ENCODE results near the gene PPP1R9A.

Gene PPP1R9A

DNA sequence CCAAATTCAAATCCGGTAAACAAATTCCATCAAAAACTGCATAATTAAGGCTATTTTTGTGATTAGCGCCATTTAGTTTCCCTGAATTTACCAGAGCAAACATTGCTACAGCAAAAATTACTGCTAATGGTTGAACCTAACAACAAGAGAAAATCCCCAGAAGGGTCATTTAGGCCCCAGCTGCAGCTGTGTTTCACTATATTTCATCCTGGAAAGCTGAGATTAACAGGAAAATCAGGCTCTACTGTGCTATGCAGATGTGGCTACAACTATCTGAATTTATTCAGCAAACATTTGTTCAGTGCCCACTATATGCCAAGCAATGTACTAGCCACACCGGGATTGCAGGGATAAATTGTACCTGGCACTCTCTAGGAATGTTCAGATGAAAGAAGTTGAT lies 312.9 kb downstream of the PPP1R9A start:
- intact Hi-C loops (cut with DNase I; ENCODE audit: low total_unique reads): no loop called here
- no peaks in the 10 kb centered on the region for H3K36me3 ChIP-seq
- no peak for TF ChIP-seq CTCF (IDR thresholded peaks at IDR 0.05)
- no peak overlapping the region for H3K27ac ChIP-seq
- no peaks in the 10 kb centered on the region for H3K4me1 ChIP-seq
- no peak overlapping the region for H3K4me3 ChIP-seq
- no peak for DNase-seq
- H3K9me3 ChIP-seq: no peaks in the 10 kb centered on the region
- H3K27me3 ChIP-seq: no peaks in the 10 kb centered on the region

GRCh38 chr7:95225301-95225700 lies 317.9 kb downstream of the PPP1R9A start:
- Histone ChIP-seq H3K9me3 (no peaks in the 10 kb centered on the region), H3K27me3 (no peaks in the 10 kb centered on the region), H3K36me3 (peaks cover 0 to 8% (median 0%) of the 10 kb centered on the region in 3 donors), H3K27ac (no peak overlapping the region), H3K4me1 (no peaks in the 10 kb centered on the region), H3K4me3 (no peak overlapping the region)
- intact Hi-C loops (cut with DNase I; ENCODE audit: low total_unique reads): no loop called here
- DNase-seq: no peak
- no peak for TF ChIP-seq CTCF (IDR thresholded peaks at IDR 0.05)

GRCh38 chr7:95229301-95229700 lies 321.9 kb downstream of the PPP1R9A start:
- DNase-seq: no peak
- Histone ChIP-seq H3K4me1 (no peaks in the 10 kb centered on the region), H3K36me3 (peaks cover 0 to 8% (median 0%) of the 10 kb centered on the region in 3 donors), H3K27ac (no peak overlapping the region), H3K27me3 (no peaks in the 10 kb centered on the region), H3K9me3 (no peaks in the 10 kb centered on the region), H3K4me3 (no peak overlapping the region)
- no peak for TF ChIP-seq CTCF (IDR thresholded peaks at IDR 0.05)
- intact Hi-C loops (cut with DNase I; ENCODE audit: low total_unique reads): no loop called here

GRCh38 chr7:95238252-95238943 lies 331.0 kb downstream of the PPP1R9A start:
- peak overlapping the region in 1 of 2 donors; percentile 17 for H3K4me3 ChIP-seq
- no peak for TF ChIP-seq CTCF (IDR thresholded peaks at IDR 0.05)
- no peaks in the 10 kb centered on the region for H3K27me3 ChIP-seq
- intact Hi-C loops (cut with DNase I; ENCODE audit: low total_unique reads): no loop called here
- no peaks in the 10 kb centered on the region for H3K36me3 ChIP-seq
- H3K4me1 ChIP-seq: no peaks in the 10 kb centered on the region
- H3K27ac ChIP-seq: no peak overlapping the region
- no peaks in the 10 kb centered on the region for H3K9me3 ChIP-seq
- no peak for DNase-seq

GRCh38 chr7:95240921-95241320 lies 333.5 kb downstream of the PPP1R9A start:
- H3K36me3 ChIP-seq: no peaks in the 10 kb centered on the region
- no peak for DNase-seq
- no peaks in the 10 kb centered on the region for H3K9me3 ChIP-seq
- no peak overlapping the region for H3K4me3 ChIP-seq
- H3K27ac ChIP-seq: no peak overlapping the region
- no peaks in the 10 kb centered on the region for H3K4me1 ChIP-seq
- no peak for TF ChIP-seq CTCF (IDR thresholded peaks at IDR 0.05)
- H3K27me3 ChIP-seq: no peaks in the 10 kb centered on the region
- intact Hi-C loops (cut with DNase I; ENCODE audit: low total_unique reads): no loop called here

DNA sequence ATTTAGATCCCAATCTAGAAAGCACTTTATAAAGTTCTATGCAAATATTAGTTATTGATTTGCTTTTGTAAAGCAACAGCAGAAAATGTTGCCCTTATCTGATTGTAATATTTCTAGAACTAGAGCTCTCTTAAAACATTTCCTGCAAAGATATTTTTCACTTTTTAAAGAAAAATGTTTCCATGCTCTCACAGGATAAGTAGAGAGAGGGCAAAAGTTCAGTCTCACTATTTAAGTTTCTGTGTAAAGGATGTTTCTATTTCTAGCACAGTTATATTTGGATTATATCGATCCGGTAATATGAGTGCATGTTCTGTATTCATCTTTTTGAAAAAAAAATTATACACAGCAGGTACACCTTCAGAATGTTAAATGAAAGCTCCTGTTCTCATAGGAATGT lies 334.9 kb downstream of the PPP1R9A start:
- H3K36me3 ChIP-seq: no peaks in the 10 kb centered on the region
- no peak for DNase-seq
- no peak overlapping the region for H3K27ac ChIP-seq
- intact Hi-C loops (cut with DNase I; ENCODE audit: low total_unique reads): no loop called here
- no peaks in the 10 kb centered on the region for H3K4me1 ChIP-seq
- TF ChIP-seq CTCF (IDR thresholded peaks at IDR 0.05): no peak
- H3K27me3 ChIP-seq: no peaks in the 10 kb centered on the region
- H3K9me3 ChIP-seq: no peaks in the 10 kb centered on the region
- no peak overlapping the region for H3K4me3 ChIP-seq
